Cardiac muscle cell (in vitro differentiated cells and primary cell): Measurements from ENCODE around the gene FCHSD1. TPM values are rescaled to one million over a fixed set of nuclear protein-coding genes. Genes with fewer than 3 reads are reported as not detected.

Source experiments
- DNase-seq, 2 donors: peaks; one replicate each; pipeline versions ENCODE4 v3.0.0 to v3.0.0-alpha.2; 2010 to 2017; ENCODE audit warnings: low read depth in 1 of 2, low spot score in 1 of 2
- H3K27ac ChIP-seq: fragments of 200-600 bp; sonication (generic); 2 replicates; pipeline ENCODE4 v1.5.1; 2016
- H3K27me3 ChIP-seq: fragments of 200-600 bp; sonication (generic); 2 replicates; pipeline ENCODE4 v1.6.0; 2016; ENCODE audit warnings: control low read depth
- H3K36me3 ChIP-seq: fragments of 200-600 bp; sonication (generic); 2 replicates; pipeline ENCODE4 v1.5.1; 2016; ENCODE audit warnings: control low read depth
- H3K4me1 ChIP-seq: fragments of 200-600 bp; sonication (generic); 2 replicates; pipeline ENCODE4 v1.8.1; 2017; ENCODE audit warnings: low read depth, mild to moderate bottlenecking, mixed run types
- H3K4me3 ChIP-seq: fragments of 200-600 bp; sonication (generic); 2 replicates; pipeline ENCODE4 v1.5.1; 2016; ENCODE audit warnings: mild to moderate bottlenecking
- H3K9me3 ChIP-seq: fragments of 200-600 bp; sonication (generic); 2 replicates; pipeline ENCODE4 v1.5.1; 2017; ENCODE audit warnings: low read depth, mild to moderate bottlenecking, control low read depth
- CTCF ChIP-seq: IDR thresholded peaks from 2 replicates; pipeline ENCODE4 v1.5.1; 2012; ENCODE audit warnings: low read depth, mild to moderate bottlenecking, low read length
- polyA plus RNA-seq: library from polyadenylated mRNA; unstranded; fragments of >200 nt; fragmentation: Nextera tagmentation; extraction: Ambion mirVana; gene quantifications from 2 replicates; pipeline ENCODE4 v1.2.1, GENCODE V29; 2016
- total RNA-seq: library from RNA; depleted of rRNA; stranded (reverse); fragments of >200 nt; gene quantifications from 2 replicates; pipeline ENCODE4 v1.2.3, GENCODE V29; 2016

Gene FCHSD1
- total and polyA plus RNA-seq, 2 experiments from 2014 or later, result 7.8 to 24.9 TPM

- H3K4me3 ChIP-seq, result peak overlapping the region; percentile 89
- TF ChIP-seq CTCF, result no peak
- no peaks in the 10 kb centered on the region for H3K9me3 ChIP-seq
- no peaks in the 10 kb centered on the region for H3K36me3 ChIP-seq
- H3K27me3 ChIP-seq, result peaks cover 9% of the 10 kb centered on the region
- H3K27ac ChIP-seq, result peak overlapping the region; percentile 86
- no peaks in the 10 kb centered on the region for H3K4me1 ChIP-seq
- DNase-seq, result no peak
Measured at GRCh38 chr5:141636106-141636412, 15.2 kb downstream of the FCHSD1 start.

- TF ChIP-seq CTCF, result no peak
- Histone ChIP-seq H3K27ac (no peak overlapping the region), H3K9me3 (no peaks in the 10 kb centered on the region), H3K4me3 (peak overlapping the region; percentile 89), H3K36me3 (no peaks in the 10 kb centered on the region), H3K4me1 (no peaks in the 10 kb centered on the region), H3K27me3 (peaks cover 9% of the 10 kb centered on the region)
- no peak for DNase-seq
Measured at GRCh38 chr5:141635646-141636045, 15.6 kb downstream of the FCHSD1 start.

- Histone ChIP-seq H3K36me3 (no peaks in the 10 kb centered on the region), H3K27ac (no peak overlapping the region), H3K27me3 (peaks cover 9% of the 10 kb centered on the region), H3K4me3 (no peak overlapping the region), H3K4me1 (no peaks in the 10 kb centered on the region), H3K9me3 (no peaks in the 10 kb centered on the region)
- DNase-seq, result no peak
- no peak for TF ChIP-seq CTCF
Measured at GRCh38 chr5:141634720-141635119, 16.5 kb downstream of the FCHSD1 start.

- TF ChIP-seq CTCF, result no peak
- no peak for DNase-seq
- H3K4me1 ChIP-seq, result no peaks in the 10 kb centered on the region
- no peak overlapping the region for H3K27ac ChIP-seq
- no peak overlapping the region for H3K4me3 ChIP-seq
- no peaks in the 10 kb centered on the region for H3K9me3 ChIP-seq
- no peaks in the 10 kb centered on the region for H3K36me3 ChIP-seq
- H3K27me3 ChIP-seq, result peaks cover 9% of the 10 kb centered on the region
Measured at GRCh38 chr5:141633871-141634561, 17.2 kb downstream of the FCHSD1 start.

GRCh38 chr5:141632650-141633049 lies 18.6 kb downstream of the FCHSD1 start:
- H3K36me3 ChIP-seq, result peaks cover 11% of the 10 kb centered on the region
- no peak for TF ChIP-seq CTCF

More at GRCh38 chr5:141632650-141633049, 18.6 kb downstream of the FCHSD1 start:
- no peaks in the 10 kb centered on the region for H3K9me3 ChIP-seq
- no peak overlapping the region for H3K27ac ChIP-seq
- no peaks in the 10 kb centered on the region for H3K4me1 ChIP-seq
- DNase-seq, result no peak
- H3K27me3 ChIP-seq, result peaks cover 7% of the 10 kb centered on the region
- no peak overlapping the region for H3K4me3 ChIP-seq
